ENCODE measurements around the gene MYH10.

The MYH10 gene

DNA sequence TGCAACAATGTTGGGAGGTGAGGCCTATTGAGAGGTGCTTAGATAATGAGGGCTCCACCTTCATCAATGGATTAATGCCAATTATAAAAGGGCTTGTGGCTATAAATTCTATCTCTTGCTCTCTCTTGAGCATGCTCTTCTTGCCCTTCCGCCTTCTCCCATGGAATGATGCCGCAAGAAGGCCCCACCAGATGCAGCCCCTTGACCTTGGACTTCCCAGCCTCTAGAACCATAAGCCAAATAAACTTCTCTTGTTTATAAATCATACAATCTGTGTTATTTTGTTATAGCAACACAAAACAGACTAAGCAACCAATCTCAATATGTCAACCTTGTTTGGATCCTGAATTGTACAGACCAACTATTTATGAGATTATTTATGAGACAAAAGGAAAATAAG, 20.0 kb downstream of the MYH10 start:
- no peak overlapping the region for H3K4me3 ChIP-seq (ENCODE audit: low read depth, low read length)

DNA sequence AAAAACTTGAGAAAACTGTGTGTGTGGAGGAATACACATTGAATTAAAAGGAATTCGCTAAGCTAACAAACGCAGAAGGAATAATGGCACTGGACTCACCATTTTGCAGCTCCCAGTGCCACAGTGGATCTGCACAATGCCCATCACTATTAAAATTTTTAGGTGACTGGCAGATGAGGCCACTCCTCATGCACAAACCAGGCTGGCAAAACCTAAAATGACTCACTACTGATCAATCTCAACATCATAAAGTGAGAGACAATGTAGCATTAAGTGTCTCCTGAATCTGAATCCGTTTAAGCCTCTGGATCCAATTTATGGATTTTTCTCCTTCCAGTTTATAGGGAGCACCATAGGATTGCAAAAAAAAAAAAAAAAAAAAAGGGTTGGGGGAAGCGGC, 20.6 kb downstream of the MYH10 start:
- H3K4me3 ChIP-seq (ENCODE audit: low read depth, low read length), result no peak overlapping the region

DNA sequence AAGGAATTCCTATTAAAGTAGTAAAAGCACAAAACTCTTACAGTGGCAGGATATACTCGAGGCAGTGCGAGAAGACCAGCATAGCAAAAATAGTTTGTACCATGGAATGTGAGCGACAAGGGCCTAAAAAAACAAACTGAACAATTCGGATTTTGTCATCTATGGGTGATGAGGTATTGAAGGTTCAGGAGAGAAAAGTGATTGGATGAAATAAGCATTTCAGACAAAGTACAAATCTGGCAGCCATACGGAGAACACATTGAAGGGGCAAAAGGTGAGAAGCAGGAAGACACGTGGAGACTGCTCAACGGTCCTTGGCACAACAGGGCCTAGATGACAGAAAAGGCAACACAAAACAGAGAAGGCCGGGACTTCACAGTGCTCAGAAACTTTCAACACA, 22.5 kb downstream of the MYH10 start:
- no peak overlapping the region for H3K4me3 ChIP-seq (ENCODE audit: low read depth, low read length)

DNA sequence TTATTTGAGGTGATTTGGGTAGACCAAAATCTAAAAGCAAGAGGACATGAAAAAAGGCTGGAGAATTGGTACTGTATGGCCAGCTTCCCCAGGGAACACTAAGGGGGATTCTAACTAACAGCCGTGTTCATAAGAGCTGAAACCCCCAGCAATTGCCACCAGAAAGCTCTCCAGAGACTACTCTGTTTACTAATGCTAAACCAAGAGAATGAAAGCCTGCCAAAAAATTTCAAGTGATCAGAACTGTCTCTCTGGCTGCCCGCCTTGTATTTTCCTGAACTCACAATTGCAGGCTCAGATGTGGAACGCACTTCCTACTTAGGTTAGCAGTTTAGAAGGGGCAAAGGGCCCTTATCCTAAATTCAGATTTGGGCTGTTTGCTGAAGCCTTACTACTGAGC, 24.1 kb downstream of the MYH10 start:
- H3K4me3 ChIP-seq (ENCODE audit: low read depth, low read length), result no peak overlapping the region

DNA sequence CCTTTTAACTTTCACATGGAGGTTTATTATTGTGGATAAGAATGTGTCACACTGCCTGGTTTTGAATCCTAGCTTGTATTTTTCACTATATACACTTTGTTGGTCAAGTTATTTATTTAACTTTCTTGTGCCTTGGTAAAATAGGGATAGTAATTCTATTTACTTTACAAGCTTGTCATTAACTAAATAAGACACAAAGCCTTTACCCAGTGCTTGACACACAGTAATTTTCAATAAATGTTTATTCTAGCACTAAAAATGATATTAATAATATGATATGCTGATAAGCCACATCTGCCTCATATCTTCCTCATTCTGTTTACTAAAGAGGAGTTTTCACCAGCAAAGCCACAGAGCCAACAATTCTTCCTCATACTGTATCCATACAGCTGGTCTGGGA, 27.8 kb downstream of the MYH10 start:
- no peak overlapping the region for H3K4me3 ChIP-seq (ENCODE audit: low read depth, low read length)

DNA sequence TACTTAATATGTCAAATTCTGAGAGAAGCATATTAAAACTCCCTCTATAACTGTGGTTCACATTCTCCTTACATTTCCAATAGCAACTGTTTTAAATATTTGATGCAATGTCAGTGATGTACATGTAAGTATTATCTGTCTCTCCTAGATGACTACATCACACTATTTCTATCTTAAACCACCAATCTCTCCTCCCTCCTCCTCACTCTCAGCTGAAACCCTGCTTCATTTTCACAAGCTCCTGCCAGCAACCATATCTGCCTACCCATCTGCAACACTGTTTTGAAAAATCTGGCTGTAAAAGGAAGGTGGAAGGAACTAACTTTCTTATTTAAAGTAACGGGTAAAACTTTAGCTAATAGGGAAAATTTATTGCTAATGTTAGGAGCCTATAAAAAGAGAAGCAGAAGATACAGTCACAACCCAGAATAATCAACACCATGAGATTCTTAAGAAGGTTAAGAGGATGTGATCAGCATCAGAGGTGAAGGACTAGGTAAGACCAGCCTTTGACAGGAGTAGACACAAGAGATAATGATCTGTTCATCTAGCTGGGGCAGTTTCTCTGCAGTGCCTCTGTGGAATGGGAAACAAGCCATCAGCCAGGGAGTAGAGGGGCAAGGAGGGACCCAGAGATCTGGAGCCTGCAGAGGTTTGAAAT, 31.0 kb downstream of the MYH10 start:
- no peak overlapping the region for H3K4me3 ChIP-seq (ENCODE audit: low read depth, low read length)

DNA sequence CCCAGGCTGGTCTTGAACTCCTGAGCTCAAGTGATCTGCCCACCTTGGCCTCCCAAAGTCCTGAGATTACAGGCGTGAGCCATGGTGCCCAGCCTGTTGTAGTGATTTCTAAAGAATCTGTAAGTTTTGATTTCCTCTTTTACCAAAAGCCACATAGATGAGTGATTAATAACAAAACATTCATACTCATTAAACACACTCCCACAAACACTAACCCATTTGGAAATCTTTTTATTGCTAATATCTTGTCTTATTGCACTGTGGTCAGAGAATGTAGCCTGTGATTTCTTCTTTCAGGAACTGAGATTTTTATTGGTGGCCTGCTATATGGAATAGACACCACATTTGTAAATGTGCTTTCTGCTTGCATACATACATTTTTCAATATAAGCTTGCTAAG, 31.6 kb downstream of the MYH10 start:
- H3K4me3 ChIP-seq (ENCODE audit: low read depth, low read length), result no peak overlapping the region

DNA sequence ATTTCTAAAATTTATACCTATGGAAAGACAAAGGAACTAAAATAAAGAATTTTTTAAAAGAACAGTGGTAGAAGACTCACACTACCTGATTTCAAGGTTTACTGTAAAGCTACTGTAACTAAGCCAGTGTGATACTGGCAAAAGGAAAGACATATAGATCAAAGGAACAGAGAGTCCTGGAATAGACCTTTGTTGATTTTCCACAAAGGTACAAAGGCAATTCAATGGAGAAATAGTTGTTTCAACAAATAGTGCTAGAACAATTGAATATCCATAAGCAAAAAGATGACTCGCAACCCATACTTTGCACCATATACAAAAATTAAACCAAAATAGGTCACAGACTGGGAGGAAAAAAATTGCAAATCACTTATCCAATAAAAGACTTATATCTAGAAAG, 36.7 kb downstream of the MYH10 start:
- no peak overlapping the region for H3K4me3 ChIP-seq (ENCODE audit: low read depth, low read length)

DNA sequence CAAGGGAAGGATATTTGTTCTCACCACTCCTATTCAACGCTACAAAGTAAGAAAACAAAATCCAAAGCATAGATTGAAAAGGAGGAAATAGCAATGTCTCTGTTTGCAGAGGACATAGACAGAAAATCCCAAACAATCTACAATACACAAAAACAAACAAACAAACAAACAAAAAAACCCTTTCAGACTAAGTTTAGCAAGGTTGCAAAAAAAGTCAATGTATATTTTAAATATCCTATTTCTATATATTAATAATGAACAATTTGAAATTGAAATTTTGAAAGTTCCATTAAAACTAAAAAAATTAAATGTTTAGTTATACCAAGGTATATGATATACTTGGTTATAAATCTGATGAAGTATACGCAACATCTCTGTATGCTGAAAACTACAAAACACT, 37.2 kb downstream of the MYH10 start:
- no peak overlapping the region for H3K4me3 ChIP-seq (ENCODE audit: low read depth, low read length)

DNA sequence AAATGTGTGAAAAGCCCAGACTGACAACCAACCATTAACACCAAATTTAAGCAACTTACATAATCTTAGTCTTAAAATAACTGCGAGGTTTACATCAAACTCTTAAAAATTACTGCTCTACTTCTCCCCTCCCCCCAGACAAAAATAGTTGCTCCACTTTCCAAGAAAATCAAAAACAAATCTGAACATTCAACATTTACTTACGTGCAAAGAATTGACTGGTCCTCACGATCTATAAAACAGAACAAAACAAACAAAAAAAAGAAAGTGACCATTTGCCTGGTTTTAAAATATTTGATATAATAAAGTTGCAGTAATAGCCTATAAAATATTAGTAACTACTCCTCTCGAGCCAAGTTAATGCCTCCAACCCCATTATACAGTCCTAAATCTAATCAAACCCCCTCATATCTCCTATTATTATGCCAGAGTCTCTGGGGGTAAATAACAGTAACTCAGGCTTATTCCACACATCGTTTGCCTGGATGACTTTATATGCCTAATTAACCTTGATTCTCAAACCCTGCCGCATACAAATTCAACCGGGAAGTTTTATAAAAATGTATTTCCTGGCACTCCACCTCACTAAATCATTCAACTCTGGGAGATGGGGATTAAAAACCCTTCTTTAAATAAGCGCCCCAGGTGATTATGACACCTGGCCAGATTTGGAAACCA, 41.5 kb downstream of the MYH10 start:
- H3K4me3 ChIP-seq (ENCODE audit: low read depth, low read length), result no peak overlapping the region

DNA sequence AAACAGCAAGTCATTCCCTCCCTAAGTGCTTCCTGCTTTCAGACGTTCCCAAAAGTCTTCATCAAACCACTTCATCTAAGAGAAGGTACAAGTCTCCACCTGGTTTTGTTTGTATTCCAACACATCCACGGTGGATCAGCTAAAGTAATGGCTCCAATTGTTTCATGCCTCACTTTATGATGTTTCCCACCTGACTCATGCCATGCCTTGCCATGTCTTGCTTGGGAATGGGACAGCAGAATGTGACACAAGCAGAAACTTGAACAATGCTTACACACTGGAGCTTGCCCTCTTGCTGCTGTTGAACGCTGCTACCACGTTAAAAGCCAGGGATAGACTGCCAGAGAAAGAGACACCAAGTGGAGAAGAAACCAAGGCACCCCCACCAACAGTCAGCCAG, 43.8 kb downstream of the MYH10 start:
- H3K4me3 ChIP-seq (ENCODE audit: low read depth, low read length), result no peak overlapping the region

DNA sequence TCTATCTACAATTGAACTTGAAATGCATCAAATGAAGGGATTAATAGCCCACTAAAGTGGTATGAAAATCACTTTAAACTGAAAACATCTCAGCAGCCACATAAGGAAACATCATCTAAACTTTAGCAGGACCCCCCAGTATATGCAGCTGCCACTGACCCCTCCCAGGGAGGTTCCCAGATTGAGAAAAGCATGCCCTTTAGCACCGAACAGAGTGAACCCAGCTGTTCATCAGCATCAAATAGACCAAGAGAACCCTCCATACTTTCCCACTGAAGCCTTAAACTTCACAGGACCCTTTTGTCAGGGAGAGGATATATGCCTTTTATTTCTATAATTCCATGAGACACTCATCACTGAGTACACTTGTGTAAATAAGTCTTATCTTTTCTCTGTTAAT, 44.6 kb downstream of the MYH10 start:
- no peak overlapping the region for H3K4me3 ChIP-seq (ENCODE audit: low read depth, low read length)

DNA sequence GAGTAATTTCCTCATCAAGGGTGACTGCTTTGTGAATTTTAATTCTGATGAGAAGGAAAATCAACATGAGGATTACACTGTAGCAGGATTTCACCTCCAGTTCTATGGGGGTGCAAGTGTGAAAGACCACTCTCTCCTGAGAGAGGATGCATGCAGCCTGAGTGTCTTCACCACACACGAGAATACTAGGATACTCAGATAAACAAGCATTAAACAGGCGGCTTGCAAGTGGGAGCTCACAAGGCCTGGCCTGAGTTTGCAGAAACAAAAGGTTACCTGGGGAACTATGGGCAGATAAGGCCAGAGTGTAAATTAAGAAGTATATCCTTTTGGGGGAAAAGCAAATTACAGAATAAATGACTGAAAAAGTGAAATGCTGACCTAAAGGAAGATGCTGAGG, 46.6 kb downstream of the MYH10 start:
- no peak overlapping the region for H3K4me3 ChIP-seq (ENCODE audit: low read depth, low read length)

DNA sequence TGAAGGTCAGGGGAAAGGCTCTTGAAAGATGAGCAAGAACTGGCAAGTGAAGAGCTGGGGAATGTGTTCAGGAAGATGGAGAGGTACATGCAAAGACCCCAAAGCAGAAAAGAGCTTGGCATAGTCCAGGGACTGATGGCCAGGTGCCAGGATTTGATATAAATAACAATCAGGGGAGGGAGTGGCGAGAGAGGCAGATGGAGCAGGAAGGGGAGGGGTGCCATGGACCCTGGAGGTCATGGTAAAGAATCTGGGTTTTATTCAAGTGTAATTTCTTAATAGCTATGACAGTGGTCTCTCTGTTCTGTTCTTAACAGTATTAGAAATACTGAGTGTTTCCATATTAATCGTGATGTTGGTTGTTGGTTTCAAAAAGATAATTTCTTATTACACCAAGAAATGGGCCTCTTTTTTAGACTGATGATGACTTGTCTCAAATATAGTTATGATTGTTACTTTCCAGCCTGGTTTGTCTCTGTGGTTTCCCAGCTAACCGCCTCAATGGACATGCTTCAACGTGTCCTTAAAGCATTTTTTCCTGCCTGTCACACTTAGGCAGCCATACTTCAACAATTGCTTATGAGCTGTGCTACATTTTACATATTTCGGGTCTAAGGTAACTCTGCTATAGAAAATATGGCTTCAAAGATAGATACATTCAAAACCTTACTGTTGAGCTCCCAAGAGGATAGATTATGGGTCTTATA, 49.4 kb downstream of the MYH10 start:
- no peak overlapping the region for H3K4me3 ChIP-seq (ENCODE audit: low read depth, low read length)

DNA sequence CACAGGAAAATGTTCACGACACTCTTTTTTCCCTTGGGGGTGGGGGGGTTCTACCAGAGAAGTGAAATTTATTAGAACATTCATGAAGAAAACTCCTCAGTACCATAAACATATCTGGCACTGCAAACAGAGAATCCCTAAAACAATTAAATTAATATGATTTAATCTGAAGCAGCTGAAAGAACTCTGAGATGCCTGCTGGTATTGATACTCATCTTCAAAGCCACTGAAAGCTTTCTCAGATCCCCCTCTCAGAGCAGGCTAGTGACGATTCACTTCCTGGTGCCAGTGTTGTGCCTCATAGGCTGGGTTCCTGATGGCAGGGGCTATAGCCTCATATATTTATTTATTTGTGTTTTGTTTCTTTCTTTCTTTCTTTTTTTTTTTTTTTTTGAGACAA, 52.7 kb downstream of the MYH10 start:
- H3K4me3 ChIP-seq (ENCODE audit: low read depth, low read length), result no peak overlapping the region

DNA sequence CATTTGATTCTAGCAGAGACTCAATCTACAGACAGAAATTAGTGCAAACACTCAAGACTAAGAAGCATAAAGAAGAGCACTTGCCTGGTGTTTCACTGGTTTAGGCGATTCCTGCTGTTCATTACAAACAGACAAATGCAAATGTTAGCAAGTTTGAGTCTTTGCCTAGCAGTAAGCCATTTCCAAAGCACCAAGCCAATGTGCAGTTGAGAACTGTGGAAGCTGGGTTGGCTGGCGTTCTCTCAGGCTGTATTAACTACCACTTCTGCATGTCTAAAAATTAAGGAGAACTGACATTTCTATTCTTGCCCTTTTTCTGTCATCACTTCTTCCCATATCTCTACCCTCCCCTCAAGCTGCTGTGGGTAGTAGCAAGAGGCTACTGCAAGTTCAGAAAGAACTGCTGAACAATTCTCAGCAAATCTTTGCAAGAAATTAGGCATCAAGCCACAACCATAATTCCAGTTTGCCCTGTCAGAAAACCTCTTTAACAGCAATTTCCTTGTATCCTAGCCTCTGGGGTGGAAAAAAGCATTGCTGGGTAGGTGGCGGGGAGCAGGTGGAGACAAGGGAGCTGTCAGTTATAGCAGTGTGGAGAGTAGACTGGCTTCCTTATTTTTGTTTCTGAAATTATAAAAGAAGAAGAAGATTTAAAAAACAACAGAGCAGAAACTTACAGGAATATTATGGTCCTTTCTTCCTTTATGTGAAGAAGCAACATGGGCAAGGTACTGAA, 53.8 kb downstream of the MYH10 start:
- no peak overlapping the region for H3K4me3 ChIP-seq (ENCODE audit: low read depth, low read length)

DNA sequence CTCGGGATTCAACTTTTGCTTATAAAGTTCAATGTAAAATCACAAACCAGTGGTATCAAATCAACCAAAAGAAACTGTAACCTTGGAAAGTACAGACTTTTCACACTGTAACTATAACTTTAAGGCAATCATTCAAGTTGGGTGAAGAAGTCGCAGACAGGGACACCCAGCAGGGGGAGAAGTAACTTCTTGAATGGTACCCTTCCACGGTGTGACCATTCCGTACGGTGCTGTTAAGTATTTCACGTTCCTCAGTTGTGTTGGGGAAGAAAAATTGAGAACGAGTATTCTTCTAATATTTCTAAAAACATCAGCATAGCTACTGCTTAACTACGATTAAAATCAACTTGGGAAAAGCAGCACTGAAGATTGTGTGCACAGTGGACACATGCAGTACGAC, 55.8 kb downstream of the MYH10 start:
- H3K4me3 ChIP-seq (ENCODE audit: low read depth, low read length), result no peak overlapping the region

DNA sequence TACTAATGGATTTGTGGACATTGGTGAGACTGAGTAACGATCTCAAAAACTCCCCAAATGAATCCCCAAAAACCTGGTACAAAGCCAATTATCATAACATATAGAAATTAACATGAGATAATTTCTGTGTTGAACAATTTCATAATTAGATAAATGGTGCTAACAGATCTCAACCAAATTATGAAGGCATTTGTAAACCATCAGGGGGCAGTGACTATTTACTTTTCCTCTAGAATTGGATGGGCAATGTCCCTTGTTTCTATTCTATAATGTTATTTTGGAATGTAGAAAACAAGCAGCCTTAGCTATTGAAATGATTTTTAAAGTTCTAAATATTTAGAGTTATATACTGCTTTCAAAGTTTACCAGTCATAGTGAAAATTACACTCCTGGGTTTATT, 57.8 kb downstream of the MYH10 start:
- no peak overlapping the region for H3K4me3 ChIP-seq (ENCODE audit: low read depth, low read length)

DNA sequence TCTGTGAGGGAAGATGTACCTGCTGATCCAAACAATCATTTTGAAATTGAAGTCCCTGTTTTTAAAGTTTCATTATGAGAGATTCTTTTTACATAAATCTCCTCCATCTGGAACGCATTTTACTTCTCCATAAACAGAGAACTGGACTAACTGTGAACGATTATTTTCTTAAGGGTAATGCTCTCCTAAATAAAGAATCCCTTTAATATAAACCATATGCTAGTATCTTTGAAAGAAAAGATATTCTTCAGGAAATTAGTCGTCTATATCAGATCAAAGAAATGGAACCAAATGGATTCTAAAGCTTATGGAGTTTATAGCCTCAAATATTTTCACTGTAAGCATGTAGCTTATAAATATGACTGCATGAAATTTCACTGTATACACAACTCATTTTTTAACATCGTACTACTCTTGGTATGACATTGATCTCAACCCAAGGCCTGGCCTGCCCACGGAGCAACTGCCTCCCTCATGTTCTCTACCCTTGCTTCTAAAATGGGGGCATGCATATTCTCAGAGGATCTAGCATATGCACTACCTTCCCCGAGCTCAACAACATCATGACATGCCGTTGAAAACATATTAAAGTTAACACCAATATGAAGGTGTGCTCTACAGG, 66.4 kb downstream of the MYH10 start:
- no peak overlapping the region for H3K4me3 ChIP-seq (ENCODE audit: low read depth, low read length)

DNA sequence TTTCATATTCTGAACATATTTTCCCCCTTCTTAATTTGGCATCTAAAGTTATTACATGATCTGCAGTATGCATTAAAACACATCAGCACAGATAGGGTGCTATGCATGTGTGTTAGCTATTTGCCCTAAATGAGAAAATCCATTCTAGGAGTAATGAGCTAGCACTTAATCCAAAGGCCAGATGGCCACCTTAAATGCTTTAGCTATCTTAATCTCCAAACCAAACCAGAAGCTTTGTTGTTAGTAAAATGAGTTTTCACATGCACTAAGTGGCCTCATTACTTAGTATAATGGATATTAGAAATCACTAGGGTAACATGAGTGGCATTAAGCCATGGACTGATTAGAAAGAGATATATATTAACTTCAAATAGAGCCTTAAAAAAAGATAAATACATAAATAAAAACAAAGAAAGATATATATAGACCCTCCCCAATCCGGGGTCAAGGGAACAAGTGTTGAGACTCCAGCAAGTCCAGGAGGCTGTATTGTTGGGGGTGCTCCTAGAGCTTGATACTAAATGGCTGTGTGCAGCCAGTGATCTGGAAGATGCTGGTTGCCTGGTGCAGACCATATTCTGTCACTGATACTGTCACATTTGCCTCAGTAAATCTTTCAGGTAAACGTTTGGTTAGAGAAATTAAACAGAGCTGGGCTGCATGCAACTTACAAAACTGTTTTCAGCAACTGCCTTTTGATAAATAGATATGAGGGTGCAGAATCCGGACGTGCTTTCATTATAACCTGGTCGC, 67.3 kb downstream of the MYH10 start:
- H3K4me3 ChIP-seq (ENCODE audit: low read depth, low read length), result no peak overlapping the region

DNA sequence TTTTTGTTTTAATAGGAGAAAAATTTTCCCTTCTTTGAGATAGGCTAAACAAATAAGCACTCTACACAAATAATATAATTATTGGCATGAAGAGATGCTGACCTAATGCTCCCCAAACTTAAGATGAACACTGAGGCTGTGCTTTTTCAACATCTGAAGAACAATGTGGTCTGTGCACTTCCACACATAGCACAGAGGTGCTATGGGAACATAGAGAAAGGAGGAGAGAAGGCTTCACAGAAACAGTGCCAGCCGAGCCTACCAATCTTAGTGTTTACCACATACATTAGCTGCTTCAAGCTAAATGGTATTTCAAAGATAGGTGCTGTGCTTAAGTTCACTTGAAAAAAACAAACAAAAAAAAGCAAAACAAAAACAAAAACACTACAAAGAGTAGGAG, 72.4 kb downstream of the MYH10 start:
- H3K4me3 ChIP-seq (ENCODE audit: low read depth, low read length), result no peak overlapping the region
